ENCODE measurements around the gene USB1.
"Not testable (repeated sequence)": the region's sequence is repeated elsewhere in the genome, so short reads cannot be mapped to it uniquely, and the experiment has no call there.

USB1 gene

DNA sequence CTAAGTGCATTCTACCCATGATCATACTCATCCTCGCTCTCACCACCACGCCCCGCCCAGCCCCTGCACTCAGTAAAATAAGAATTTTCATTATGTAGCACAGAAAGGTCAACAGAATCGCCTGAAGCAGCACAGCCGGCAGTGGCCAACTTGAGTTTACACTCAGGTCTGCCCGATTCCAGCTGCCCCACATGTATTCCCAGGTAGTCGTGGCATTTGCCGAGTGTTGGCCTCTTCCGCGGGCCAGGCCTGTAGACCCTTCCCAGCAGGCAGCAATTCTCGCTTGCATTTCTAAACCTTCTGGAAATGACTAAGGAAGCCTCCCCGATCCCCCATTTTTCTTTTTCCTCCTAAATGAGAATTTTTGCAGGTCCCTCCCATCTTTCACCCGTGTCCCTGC is 30.9 kb upstream of the USB1 start:
- DNase-seq, result no peak

DNA sequence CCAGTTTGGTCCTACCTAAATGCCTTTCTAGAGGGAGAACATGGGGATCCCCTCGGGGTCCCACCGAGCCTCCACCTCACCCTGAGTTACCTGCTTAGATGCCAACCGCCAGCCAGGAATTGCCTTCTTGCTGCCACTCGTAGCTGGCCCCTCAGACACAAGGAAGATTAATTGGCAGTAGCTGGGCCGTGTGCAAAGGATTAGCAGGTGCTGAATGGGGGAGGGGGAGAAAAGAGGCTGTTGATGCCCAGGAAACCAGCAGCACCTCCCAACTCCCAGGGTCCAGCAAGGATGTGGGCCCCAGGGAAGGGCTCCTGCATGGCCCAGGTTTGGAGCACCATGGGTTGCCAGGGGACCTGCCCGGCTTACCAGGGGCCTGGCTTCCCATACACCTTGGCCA is 30.2 kb upstream of the USB1 start, which contains the start of gene CNGB1:
TSS of gene CNGB1 (minus strand) at position 159 of the 400 bp plus-strand sequence. CDS start 3,842 bp downstream, outside the sequence.
- DNase-seq, result no peak

DNA sequence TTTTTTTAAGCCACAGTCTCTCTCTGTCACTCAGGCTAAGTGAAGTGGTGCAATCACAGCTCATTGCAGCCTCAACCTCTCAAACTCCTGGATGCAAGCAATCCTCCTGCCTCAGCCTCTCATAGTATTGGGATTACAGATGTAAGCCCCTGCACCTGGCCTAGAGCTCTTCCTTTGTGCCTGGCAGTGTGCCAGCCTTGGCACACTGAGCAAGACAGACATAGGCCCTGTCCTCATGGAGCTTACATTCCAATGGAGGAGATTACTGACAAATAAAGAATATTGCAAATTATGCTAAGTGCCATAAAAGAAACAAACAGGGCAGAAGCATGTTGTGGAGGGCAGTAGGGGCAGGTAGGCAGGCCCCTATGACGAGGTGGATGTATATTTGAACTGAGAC is 29.4 kb upstream of the USB1 start:
- no peak for DNase-seq

DNA sequence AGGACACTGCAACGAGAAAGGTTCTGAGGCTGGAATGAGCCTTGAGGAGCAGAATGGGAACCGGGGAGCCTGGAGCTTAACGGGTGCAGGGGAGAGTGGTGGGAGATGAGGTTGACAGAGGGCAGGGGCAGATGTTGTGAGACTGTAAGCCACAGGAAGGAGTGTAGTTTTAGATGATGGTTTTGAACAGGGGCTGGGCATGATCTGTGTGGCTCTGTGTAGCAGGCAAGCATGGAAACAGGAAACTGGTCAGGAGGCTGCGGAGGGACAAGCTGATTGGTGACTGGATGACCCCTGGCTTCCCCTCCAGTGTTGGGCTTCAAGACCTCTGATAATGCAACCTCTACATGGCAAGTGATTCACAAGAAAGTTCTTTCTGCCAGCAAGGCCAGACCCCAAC is 28.9 kb upstream of the USB1 start:
- no peak for DNase-seq

DNA sequence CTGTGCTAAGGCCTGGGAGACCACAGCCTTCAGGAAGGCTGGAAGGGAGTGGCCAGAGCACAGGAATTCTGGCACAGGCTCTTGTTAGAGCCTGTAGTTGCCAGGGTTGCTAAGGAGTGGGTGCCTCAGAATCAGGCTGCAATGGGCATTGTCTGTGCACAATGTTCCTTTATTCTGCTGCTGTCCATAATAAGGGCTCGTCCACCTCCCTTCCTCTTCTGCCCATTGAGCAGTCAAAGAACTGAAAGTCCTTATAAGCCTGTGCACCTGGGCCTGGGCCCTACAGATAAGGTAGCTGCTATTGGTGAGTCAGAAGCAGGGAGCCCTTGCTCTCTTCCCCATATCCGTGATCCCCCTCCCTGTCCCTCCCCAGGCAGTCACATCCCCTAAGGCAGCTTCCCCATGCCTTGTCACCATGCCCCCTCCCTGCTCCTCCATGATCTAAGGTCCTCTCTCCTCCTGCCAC is 24.8 kb upstream of the USB1 start:
- DNase-seq, result no peak

DNA sequence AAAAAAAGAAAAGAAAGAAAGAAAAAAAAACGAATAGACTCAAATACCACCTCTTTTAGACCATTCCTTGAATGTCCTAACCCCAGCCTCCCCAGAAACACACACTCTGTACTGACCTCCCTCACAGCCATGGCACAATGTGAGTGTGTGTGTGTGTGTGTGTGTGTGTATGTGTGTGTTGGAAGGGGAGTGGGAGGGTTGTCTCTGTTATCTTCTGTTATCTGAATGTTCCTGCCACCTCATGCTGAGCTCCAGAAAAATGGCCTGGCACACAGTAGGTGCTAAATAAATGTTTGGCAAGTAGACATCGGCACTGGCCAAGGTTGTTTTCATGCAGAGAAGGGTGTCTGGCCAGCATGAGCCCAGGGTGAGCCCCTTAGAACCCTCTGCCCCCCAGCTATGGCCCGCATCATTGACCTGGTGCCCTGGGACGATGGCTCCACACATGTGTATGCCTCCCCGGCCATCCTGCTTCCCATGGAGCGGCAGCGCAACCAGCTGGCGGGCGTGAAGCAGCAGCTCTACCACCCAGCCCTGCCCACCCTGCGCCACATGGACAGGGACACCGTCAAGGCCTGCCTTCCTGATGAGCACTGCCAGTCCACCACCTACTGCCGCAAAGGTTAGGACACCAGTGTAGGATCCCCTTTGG is 23.7 kb upstream of the USB1 start:
- DNase-seq, result no peak

DNA sequence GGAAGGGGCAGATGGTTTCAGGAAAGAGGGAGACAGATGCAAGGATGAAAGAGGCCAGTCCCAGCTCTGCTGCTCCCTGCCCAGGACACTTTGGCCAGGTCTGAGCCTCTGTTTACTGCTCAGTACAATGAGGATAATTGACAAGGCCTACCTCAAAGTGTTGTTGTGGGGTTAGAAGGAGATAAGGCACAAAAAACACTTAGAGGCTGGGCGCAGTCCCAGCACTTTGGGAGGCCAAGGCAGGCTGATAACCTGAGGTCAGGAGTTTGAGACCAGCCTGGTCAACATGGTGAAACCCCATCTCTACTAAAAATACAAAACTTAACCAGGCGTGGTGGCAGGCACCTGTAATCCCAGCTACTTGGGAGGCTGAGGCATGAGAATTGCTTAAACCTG is 23.1 kb upstream of the USB1 start:
- DNase-seq, result not testable (repeated sequence)

DNA sequence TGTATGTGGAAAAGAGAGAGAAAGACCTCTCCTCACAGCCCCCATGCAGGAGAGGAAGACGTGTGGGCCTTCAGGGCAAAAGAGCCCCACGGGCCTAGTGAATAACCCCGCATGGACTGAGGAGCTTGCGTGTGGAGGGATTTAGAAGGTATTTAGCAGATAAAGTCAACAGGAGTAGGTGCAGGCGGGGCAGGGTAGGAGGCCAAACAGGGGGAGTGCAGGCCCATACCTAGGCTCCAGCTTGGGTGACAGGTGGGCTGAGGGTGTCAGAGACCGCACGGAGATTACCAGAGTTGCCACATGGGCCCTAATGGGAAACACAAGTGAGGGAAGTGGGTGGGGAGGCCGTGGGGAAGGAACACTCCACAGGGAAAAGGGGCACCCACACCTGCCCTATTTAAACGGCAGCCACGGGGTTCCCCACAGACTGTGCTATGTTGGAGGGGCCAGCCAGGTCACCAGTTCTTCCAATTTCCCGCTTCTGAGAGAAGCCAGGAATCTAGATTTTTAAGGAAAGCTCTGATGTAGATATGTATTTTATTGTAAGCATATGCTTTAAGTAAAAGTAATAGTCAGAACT is 22.1 kb upstream of the USB1 start:
- DNase-seq, result no peak

DNA sequence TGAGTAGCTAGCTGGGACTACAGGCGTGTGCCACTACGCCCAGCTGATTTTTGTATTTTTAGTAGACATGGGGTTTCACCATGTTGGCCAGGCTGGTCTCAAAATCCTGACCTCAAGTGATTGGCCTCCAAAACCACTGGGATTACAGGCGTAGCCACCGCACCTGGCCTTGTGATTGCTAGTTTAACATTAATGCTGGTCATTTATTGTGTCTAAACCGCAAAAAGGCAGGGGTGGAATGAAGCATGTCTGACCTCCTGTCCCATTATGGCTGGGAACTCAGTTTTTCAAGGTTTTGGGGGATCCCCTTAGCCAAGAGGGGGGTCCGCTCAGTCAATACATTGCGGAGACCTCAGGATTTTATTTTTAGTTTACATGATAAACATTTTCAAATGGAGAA is 19.6 kb upstream of the USB1 start:
- DNase-seq, result no peak

DNA sequence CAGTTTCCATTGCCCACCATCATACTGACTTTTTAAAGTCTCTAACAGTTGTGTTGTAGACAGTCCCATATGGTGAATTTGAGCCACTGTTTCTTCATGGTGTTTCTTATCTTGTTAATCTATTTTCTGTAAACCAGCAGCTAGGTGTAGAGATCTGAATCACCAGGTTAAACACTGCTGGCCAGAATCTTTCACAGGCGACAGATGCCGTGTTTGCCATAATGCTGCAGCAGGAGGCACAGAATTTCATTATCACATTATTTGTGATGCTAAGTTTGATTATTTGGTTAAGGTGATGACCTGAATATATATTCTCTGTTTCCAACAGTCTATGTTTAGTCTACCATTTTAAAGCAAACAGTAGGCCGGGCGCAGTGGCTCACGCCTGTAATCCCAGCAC is 18.8 kb upstream of the USB1 start:
- no peak for DNase-seq

DNA sequence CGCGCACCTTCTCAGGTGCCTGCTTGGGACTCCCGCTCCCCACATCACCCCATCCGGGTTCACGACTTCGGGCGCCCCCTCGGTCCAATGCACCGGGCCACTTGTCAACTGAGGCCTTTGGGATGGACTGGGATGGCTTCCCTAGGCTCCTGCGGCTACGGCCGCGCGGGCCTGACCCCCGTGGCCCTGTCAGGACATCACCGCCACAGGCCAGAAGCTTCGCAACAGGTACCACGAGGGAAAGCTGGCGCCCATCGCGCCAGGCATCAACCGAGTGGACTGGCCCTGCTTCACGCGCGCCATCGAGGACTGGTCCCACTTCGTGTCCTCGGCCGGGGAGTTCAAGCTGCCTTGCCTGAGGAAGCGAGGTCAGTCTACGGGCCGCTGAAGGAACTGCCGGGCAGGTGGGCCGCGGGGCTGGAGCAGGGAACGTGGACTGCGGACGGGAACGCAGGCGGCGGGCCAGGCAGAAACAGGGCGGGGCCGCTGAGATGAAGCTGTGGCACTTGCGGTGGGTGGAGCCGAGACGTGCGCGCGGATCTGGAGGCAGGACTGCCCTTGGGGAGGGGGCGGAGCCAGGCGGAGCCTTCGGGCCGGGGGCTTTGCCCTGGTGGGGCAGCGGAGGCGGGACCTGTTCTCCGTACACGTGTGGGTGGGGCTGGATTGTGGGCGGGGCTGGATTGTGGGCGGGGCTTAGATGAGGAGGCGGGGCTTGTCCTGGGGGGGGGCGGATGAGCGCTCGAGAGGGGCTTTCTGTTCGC is 16.6 kb upstream of the USB1 start:
- peak; percentile 96 for DNase-seq

DNA sequence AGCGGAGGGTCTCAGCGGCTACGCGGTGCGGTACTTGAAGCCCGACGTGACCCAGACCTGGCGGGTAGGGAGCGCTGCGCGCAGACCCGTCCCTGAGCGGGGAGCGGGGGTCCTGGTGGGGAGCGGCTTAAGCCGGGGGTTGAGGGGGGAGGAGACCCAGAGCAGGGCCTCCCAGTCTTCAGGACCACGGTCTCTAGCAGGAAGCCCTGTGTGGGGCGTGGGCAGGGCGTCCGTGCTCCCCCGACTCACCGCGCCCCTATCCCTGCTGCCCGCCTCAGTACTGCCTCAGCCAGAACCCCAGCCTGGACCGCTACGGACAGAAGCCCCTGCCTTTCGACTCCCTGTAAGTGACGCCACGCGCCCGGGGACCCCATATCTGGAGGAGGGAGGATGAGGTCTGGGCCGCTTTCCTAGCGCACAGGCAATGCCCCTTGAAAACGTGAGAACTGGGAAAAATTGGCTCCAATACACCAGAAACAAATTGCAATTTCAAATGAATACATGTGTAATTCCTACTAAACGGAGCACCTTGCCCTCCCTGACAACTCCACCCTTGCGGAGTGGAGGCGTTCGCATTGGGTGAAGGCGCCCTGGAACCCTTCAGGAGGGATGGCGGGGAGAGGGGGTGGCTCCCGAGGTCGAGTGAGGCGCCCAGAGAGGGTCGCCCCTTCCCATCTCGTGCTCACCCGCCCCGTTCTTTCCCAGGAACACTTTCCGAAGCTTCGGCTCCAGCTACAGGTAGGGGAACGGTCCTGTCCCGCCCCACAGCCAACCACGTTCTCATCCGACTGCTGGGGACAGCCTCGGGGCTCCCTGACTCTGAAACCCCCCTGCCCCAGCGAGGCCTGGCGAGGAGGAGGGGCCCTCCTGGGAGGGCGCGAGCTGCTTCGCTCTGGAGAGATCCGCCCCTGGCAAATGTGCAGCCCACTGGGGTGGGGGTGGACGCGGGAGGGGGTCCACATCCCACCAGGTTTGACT is 15.7 kb upstream of the USB1 start:
- DNase-seq, result peak; percentile 55

DNA sequence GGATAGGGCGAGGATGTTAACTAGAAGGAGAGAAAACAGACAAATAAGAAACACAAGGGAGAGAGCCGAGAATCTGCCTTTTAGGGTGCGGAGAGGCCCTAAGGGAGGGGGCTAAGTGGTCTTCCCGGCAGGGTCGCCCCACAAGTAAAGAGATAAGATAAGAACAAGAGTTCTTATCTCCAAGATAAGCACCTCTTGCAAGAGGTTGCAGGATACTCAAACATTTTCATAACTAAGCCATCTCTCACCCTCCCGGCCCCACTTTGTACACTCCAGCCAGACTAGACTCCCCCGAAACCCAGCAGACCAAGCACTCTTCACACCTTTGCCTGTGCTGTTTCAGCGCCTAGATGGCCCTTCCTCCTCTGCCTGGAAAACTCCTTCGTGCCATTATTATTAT is 15.0 kb upstream of the USB1 start:
- DNase-seq, result no peak

DNA sequence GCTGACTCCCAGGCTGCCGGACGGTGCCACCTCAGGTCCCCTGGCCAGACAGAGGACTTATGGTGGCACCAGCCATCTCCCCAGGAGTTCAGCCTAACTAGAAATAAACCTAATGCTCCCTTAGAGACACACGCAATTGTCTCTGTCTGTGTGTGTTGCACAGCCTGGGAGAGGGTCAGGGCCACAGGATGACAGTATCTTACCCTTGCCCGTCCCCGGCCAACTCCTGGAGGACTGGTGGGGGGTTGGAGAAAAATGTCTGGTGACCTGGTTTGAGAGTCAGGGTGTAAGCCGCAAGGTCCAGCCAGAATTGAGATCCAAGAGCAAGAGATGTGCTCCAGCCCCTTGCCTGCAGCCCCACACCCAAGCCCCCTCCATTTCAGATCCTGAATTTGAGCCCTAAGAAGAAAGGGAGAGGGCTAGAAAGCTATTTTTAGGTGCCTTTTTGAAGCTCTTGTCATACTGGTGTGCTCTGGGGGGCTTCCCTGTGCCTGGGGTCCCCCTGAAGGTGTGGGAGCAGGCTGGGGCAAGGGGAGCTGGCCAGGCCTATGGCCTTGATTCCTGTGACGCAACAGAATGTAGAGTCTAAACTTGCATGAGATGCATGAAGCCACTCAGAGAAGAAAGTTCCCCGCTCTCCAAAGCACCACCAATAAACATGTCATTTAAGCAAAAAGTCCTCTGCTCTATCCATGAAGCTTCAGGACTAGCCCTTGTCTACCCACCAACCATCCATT is 13.6 kb upstream of the USB1 start:
- DNase-seq, result peak; percentile 53

DNA sequence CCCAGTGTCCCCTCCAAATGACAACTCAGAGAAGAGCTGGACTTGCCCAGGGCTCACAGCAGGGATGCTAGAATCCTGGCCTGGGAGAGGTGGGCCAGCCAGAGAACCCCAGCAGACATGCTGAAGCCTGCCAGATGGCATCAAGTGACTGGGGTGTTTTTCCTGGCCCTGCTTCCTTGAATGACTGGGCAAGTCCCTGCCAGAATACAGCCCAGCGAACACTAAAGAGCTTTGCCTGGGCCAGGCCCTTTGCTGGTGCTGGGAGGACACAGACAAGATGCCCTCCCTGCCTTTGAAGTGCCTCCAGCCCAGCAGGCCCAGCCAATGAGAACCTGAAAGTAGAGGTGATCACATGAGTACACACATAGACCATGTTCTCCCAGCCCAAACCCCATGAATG is 12.3 kb upstream of the USB1 start:
- no peak for DNase-seq

DNA sequence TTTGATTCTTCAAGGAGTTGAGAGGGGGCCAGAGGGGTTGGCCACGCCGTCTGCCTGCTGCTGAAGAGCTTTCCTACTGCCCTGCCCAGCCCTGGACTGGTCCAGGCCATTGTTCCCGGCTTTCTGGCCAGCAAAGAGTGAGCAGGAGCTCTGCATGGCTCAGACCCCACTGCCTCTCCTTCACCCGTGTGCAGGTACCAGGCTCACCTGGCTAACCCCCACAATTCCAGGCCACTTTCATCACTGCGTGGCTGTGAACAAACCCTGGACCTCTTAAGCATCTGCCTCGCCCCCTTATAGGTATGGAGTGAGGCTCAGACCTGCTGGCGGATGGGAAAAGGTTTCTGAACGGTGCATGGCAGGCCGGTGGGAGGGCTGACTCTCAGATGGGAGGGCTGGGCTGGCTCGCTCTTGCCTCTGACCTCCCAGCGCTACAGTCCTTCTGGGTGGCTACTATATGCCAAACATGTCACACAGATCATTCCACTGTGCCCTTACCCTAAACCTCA is 9.6 kb upstream of the USB1 start:
- DNase-seq, result peak; percentile 56

DNA sequence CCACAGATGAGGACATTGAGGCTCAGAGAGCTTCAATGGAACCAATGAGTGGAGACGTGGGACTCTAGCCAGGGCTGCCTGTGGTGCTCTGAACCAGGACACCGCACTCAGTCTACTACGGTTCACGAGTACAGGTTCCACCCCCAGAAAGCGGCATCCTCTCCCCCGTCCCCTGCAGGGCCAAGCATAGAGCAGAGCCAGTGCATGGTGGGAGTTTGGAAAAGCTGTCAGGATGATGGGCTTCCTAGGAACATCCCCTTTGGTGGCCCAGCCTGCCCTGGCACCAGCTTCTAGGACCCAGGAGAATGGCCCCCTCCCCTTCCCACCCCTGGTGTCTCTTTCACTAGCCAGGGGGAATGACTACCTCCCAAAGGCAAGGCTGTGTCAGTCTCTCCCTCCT is 9.1 kb upstream of the USB1 start:
- no peak for DNase-seq

DNA sequence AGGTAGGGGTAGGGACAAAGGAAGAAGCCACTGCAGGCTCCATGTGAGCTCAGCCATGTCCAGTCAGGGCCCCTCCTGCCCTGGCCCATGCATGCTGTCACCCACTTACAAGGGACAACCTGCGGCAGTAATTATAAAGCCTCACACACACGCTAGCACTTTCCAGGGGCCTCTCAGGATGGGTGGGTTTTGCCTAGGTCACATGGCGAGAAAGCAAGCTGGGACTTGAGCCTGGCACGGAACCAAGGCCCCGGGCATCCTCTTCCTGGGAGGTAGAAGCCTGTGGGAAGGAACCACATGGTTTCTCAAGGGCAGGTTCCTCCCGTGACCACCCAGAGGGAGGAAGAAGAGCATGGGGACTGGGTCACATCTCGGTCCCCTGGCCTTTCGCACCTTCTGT is 7.8 kb upstream of the USB1 start:
- DNase-seq, result no peak

DNA sequence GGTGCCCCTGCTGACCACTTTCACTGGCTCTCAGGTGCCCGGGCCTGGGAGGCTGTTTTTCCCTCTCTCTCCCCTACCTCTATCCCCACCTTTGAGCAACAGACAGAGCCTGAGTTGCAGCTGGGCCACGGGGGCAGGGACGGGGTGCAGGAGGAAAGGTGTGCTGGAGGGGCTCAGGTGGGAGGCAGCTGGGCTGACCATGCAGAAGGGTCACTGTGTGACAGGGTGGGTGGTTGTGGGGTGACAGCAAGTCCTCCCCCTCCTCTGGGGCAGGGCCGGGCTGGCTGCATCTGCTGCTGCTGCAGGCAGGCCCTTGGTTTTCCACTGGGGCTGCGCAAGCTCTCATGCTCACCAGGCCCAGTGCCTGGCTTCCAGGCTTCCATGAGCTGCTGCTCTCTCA is 7.3 kb upstream of the USB1 start:
- no peak for DNase-seq

DNA sequence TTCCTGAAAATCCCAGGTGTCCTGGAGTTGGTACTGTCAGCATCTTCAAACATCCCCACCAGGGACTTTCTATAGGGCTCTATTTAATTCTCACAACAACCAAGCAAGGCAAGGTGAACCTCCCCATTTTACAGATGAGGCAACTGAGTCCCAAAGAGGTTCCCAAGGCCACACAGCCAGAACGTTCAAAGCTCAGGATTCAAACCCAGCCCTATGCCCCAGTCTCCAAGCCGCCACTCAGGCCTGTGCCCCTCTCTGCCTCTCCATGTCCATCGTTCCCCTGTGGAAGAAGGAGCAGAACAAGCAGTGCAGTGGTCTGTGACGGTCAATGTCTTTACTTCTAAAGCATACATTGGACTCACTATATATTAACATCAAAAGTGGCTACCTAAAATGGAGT is 6.8 kb upstream of the USB1 start:
- no peak for DNase-seq

DNA sequence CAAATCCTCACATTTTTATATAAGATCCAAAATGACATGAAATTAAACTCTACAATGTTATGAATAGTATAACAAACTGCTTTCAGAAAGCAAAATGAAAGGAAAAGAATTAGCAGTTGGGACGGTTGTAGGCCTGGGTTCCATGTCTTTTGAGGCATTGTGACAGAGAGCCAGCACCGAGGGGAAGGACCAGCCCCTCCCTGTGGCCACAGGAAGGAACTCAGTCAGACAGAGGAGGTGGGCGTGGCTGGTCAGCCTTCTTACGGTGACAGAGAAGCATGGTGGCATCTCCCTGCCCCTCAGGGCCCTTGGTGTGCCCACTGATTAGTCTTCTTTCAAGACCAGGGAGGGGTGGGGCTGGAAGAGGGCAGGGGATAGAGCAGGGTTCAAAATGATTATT is 6.4 kb upstream of the USB1 start:
- DNase-seq, result peak; percentile 79

All from activated effector memory CD4-positive, alpha-beta T cell treated with anti-CD3 and anti-CD28 coated beads, Interleukin-2, amount 50 U/mL, for 16 hours (primary cell).